ENCODE data around the gene TTC9B.

TTC9B gene

GRCh38 chr19:40252395-40252794 lies 34.2 kb upstream of the TTC9B start:
- peaks cover 34% of the 10 kb centered on the region; the same call in 1 of the 2 replicates for H3K36me3 ChIP-seq (ENCODE audit: insufficient read depth, low read length)
- H3K9me3 ChIP-seq (ENCODE audit: low read depth, low read length), result no peaks in the 10 kb centered on the region
- TF ChIP-seq EZH2 (IDR thresholded peaks at IDR 0.05), result no peak
- no peak for TF ChIP-seq FOXP2 (optimal IDR thresholded peaks at IDR 0.05; ENCODE audit: control extremely low read depth, extremely low read length, insufficient read depth)
- TF ChIP-seq POLR2AphosphoS5 (IDR thresholded peaks at IDR 0.05; ENCODE audit: borderline replicate concordance, low read depth, low read length), result no peak
- H3K4me3 ChIP-seq, result no peak overlapping the region
- H3K9ac ChIP-seq (ENCODE audit: insufficient read length), result no peak overlapping the region
- no peak overlapping the region for H3K27ac ChIP-seq
- no peak for DNase-seq (ENCODE audit: low read depth, low spot score)

- no peak for DNase-seq (ENCODE audit: low read depth, low spot score)
- Histone ChIP-seq H3K9ac (ENCODE audit: insufficient read length) (no peak overlapping the region), H3K27ac (no peak overlapping the region), H3K9me3 (ENCODE audit: low read depth, low read length) (no peaks in the 10 kb centered on the region), H3K4me3 (no peak overlapping the region), H3K36me3 (ENCODE audit: insufficient read depth, low read length) (peaks cover 34% of the 10 kb centered on the region; the same call in 1 of the 2 replicates)
- no peak for TF ChIP-seq EZH2 (IDR thresholded peaks at IDR 0.05)
- no peak for TF ChIP-seq FOXP2 (optimal IDR thresholded peaks at IDR 0.05; ENCODE audit: control extremely low read depth, extremely low read length, insufficient read depth)
- no peak for TF ChIP-seq POLR2AphosphoS5 (IDR thresholded peaks at IDR 0.05; ENCODE audit: borderline replicate concordance, low read depth, low read length)
These were observed 33.8 kb upstream of the TTC9B start for GRCh38 chr19:40251991-40252390.

GRCh38 chr19:40251244-40251643 lies 33.1 kb upstream of the TTC9B start:
- TF ChIP-seq EZH2 (IDR thresholded peaks at IDR 0.05) (no peak), FOXP2 (optimal IDR thresholded peaks at IDR 0.05; ENCODE audit: control extremely low read depth, extremely low read length, insufficient read depth) (no peak), POLR2AphosphoS5 (IDR thresholded peaks at IDR 0.05; ENCODE audit: borderline replicate concordance, low read depth, low read length) (no peak)
- H3K9me3 ChIP-seq (ENCODE audit: low read depth, low read length), result no peaks in the 10 kb centered on the region
- no peak overlapping the region for H3K27ac ChIP-seq
- H3K36me3 ChIP-seq (ENCODE audit: insufficient read depth, low read length), result peaks cover 29% of the 10 kb centered on the region; the same call in 1 of the 2 replicates
- H3K4me3 ChIP-seq, result no peak overlapping the region
- DNase-seq (ENCODE audit: low read depth, low spot score), result no peak
- H3K9ac ChIP-seq (ENCODE audit: insufficient read length), result no peak overlapping the region

GRCh38 chr19:40249781-40250180 lies 31.6 kb upstream of the TTC9B start:
- no peak overlapping the region for H3K9ac ChIP-seq (ENCODE audit: insufficient read length)
- TF ChIP-seq EZH2 (IDR thresholded peaks at IDR 0.05), result no peak
- TF ChIP-seq POLR2AphosphoS5 (IDR thresholded peaks at IDR 0.05; ENCODE audit: borderline replicate concordance, low read depth, low read length), result no peak
- no peak for TF ChIP-seq FOXP2 (optimal IDR thresholded peaks at IDR 0.05; ENCODE audit: control extremely low read depth, extremely low read length, insufficient read depth)

GRCh38 chr19:40249201-40249600 lies 31.0 kb upstream of the TTC9B start:
- TF ChIP-seq POLR2AphosphoS5 (IDR thresholded peaks at IDR 0.05; ENCODE audit: borderline replicate concordance, low read depth, low read length), result no peak
- no peak for TF ChIP-seq EZH2 (IDR thresholded peaks at IDR 0.05)
- TF ChIP-seq FOXP2 (optimal IDR thresholded peaks at IDR 0.05; ENCODE audit: control extremely low read depth, extremely low read length, insufficient read depth), result no peak
- H3K4me3 ChIP-seq, result no peak overlapping the region
- no peaks in the 10 kb centered on the region for H3K9me3 ChIP-seq (ENCODE audit: low read depth, low read length)
- no peak overlapping the region for H3K9ac ChIP-seq (ENCODE audit: insufficient read length)
- H3K36me3 ChIP-seq (ENCODE audit: insufficient read depth, low read length), result peaks cover 11% of the 10 kb centered on the region; the same call in 1 of the 2 replicates
- no peak for DNase-seq (ENCODE audit: low read depth, low spot score)
- H3K27ac ChIP-seq, result no peak overlapping the region

More at GRCh38 chr19:40249781-40250180, 31.6 kb upstream of the TTC9B start:
- no peak for DNase-seq (ENCODE audit: low read depth, low spot score)
- Histone ChIP-seq H3K27ac (no peak overlapping the region), H3K9me3 (ENCODE audit: low read depth, low read length) (no peaks in the 10 kb centered on the region), H3K4me3 (no peak overlapping the region), H3K36me3 (ENCODE audit: insufficient read depth, low read length) (peaks cover 15% of the 10 kb centered on the region; the same call in 1 of the 2 replicates)

- H3K9ac ChIP-seq (ENCODE audit: insufficient read length), result no peak overlapping the region
- H3K36me3 ChIP-seq (ENCODE audit: insufficient read depth, low read length), result peaks cover 2% of the 10 kb centered on the region; the same call in 1 of the 2 replicates
- H3K4me3 ChIP-seq, result no peak overlapping the region
- no peak for DNase-seq (ENCODE audit: low read depth, low spot score)
- no peaks in the 10 kb centered on the region for H3K9me3 ChIP-seq (ENCODE audit: low read depth, low read length)
- no peak for TF ChIP-seq FOXP2 (optimal IDR thresholded peaks at IDR 0.05; ENCODE audit: control extremely low read depth, extremely low read length, insufficient read depth)
- no peak for TF ChIP-seq EZH2 (IDR thresholded peaks at IDR 0.05)
- no peak for TF ChIP-seq POLR2AphosphoS5 (IDR thresholded peaks at IDR 0.05; ENCODE audit: borderline replicate concordance, low read depth, low read length)
- no peak overlapping the region for H3K27ac ChIP-seq
These were observed 29.6 kb upstream of the TTC9B start for GRCh38 chr19:40247735-40248262.

GRCh38 chr19:40247178-40247577 lies 29.0 kb upstream of the TTC9B start:
- Histone ChIP-seq H3K9ac (ENCODE audit: insufficient read length) (no peak overlapping the region), H3K9me3 (ENCODE audit: low read depth, low read length) (no peaks in the 10 kb centered on the region), H3K27ac (no peak overlapping the region), H3K4me3 (no peak overlapping the region), H3K36me3 (ENCODE audit: insufficient read depth, low read length) (peaks cover 5% of the 10 kb centered on the region; the same call in 1 of the 2 replicates)
- no peak for DNase-seq (ENCODE audit: low read depth, low spot score)
- no peak for TF ChIP-seq FOXP2 (optimal IDR thresholded peaks at IDR 0.05; ENCODE audit: control extremely low read depth, extremely low read length, insufficient read depth)
- TF ChIP-seq POLR2AphosphoS5 (IDR thresholded peaks at IDR 0.05; ENCODE audit: borderline replicate concordance, low read depth, low read length), result no peak
- TF ChIP-seq EZH2 (IDR thresholded peaks at IDR 0.05), result no peak

GRCh38 chr19:40246292-40247073 lies 28.3 kb upstream of the TTC9B start:
- H3K9ac ChIP-seq (ENCODE audit: insufficient read length), result no peak overlapping the region
- H3K36me3 ChIP-seq (ENCODE audit: insufficient read depth, low read length), result peaks cover 10% of the 10 kb centered on the region; the same call in 1 of the 2 replicates
- no peak overlapping the region for H3K4me3 ChIP-seq
- no peak for DNase-seq (ENCODE audit: low read depth, low spot score)
- TF ChIP-seq FOXP2 (optimal IDR thresholded peaks at IDR 0.05; ENCODE audit: control extremely low read depth, extremely low read length, insufficient read depth), result no peak
- no peak for TF ChIP-seq EZH2 (IDR thresholded peaks at IDR 0.05)
- TF ChIP-seq POLR2AphosphoS5 (IDR thresholded peaks at IDR 0.05; ENCODE audit: borderline replicate concordance, low read depth, low read length), result no peak
- no peaks in the 10 kb centered on the region for H3K9me3 ChIP-seq (ENCODE audit: low read depth, low read length)
- no peak overlapping the region for H3K27ac ChIP-seq

Measured in SK-N-MC (cell line).